GM18526 (cell line): ENCODE data around the gene ENDOV.

Experiments used
- POLR2A ChIP-seq: IDR thresholded peaks from 3 replicates; pipeline ENCODE4 v1.6.1; 2011; ENCODE audit not compliant: insufficient read length; ENCODE audit errors: extremely low read depth

ENDOV gene

GRCh38 chr17:80414803-80415625 lies at the start of gene ENDOV:
TSS of gene ENDOV (plus strand) at chr17:80415167. CDS start at chr17:80415195, 28 bp downstream.
- peak; percentile 61 for TF ChIP-seq POLR2A

GRCh38 chr17:80365983-80366382 lies 49.0 kb upstream of the ENDOV start:
- no peak for TF ChIP-seq POLR2A

GRCh38 chr17:80367503-80367902 lies 47.5 kb upstream of the ENDOV start:
- no peak for TF ChIP-seq POLR2A

- TF ChIP-seq POLR2A: no peak
Measured at GRCh38 chr17:80371196-80371595, 43.8 kb upstream of the ENDOV start.

- peak; percentile 17 for TF ChIP-seq POLR2A
Measured at GRCh38 chr17:80372456-80372855, 42.5 kb upstream of the ENDOV start.

- no peak for TF ChIP-seq POLR2A
Measured at GRCh38 chr17:80372922-80373570, 41.9 kb upstream of the ENDOV start.

- no peak for TF ChIP-seq POLR2A
Measured at GRCh38 chr17:80374039-80374731, 40.8 kb upstream of the ENDOV start.

- TF ChIP-seq POLR2A: no peak
Measured at GRCh38 chr17:80374732-80375585, 40.0 kb upstream of the ENDOV start.

GRCh38 chr17:80376531-80376930 lies 38.4 kb upstream of the ENDOV start:
- no peak for TF ChIP-seq POLR2A

GRCh38 chr17:80377798-80378197 lies 37.2 kb upstream of the ENDOV start:
- peak; percentile 19 for TF ChIP-seq POLR2A

- TF ChIP-seq POLR2A: no peak
Measured at GRCh38 chr17:80379348-80379747, 35.6 kb upstream of the ENDOV start.

- TF ChIP-seq POLR2A: no peak
Measured at GRCh38 chr17:80380068-80380467, 34.9 kb upstream of the ENDOV start.

GRCh38 chr17:80380555-80381002 lies 34.4 kb upstream of the ENDOV start:
- no peak for TF ChIP-seq POLR2A

- TF ChIP-seq POLR2A: no peak
Measured at GRCh38 chr17:80381416-80381923, 33.5 kb upstream of the ENDOV start.

- TF ChIP-seq POLR2A: no peak
Measured at GRCh38 chr17:80382446-80382845, 32.5 kb upstream of the ENDOV start.
